ENCODE data around the gene FOXI1.

The FOXI1 gene

GRCh38 chr5:170075696-170076095 is 30.0 kb upstream of the FOXI1 start:
- no peak for ATAC-seq
- TF ChIP-seq GLIS3 (CRISPR knock-in tag; IDR thresholded peaks at IDR 0.05) (no peak), POU6F1 (CRISPR knock-in tag; IDR thresholded peaks at IDR 0.05; ENCODE audit: borderline replicate concordance, low read depth) (no peak), ISL1 (CRISPR knock-in tag; IDR thresholded peaks at IDR 0.05) (no peak), ZFP3 (CRISPR knock-in tag; IDR thresholded peaks at IDR 0.05) (no peak), OSR1 (CRISPR knock-in tag; IDR thresholded peaks at IDR 0.05) (no peak), ZNF70 (CRISPR knock-in tag; IDR thresholded peaks at IDR 0.05) (no peak), PPARA (CRISPR knock-in tag; IDR thresholded peaks at IDR 0.05; ENCODE audit: borderline replicate concordance) (no peak), CSDC2 (CRISPR knock-in tag; IDR thresholded peaks at IDR 0.05) (no peak), RARB (CRISPR knock-in tag; IDR thresholded peaks at IDR 0.05) (no peak)
- TF ChIP-seq, protein P1, sequence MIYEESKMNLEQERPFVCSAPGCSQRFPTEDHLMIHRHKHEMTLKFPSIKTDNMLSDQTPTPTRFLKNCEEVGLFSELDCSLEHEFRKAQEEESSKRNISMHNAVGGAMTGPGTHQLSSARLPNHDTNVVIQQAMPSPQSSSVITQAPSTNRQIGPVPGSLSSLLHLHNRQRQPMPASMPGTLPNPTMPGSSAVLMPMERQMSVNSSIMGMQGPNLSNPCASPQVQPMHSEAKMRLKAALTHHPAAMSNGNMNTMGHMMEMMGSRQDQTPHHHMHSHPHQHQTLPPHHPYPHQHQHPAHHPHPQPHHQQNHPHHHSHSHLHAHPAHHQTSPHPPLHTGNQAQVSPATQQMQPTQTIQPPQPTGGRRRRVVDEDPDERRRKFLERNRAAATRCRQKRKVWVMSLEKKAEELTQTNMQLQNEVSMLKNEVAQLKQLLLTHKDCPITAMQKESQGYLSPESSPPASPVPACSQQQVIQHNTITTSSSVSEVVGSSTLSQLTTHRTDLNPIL (CRISPR knock-in tag; IDR thresholded peaks at IDR 0.05; ENCODE audit: low read depth) = no peak
- TF ChIP-seq, protein P2, sequence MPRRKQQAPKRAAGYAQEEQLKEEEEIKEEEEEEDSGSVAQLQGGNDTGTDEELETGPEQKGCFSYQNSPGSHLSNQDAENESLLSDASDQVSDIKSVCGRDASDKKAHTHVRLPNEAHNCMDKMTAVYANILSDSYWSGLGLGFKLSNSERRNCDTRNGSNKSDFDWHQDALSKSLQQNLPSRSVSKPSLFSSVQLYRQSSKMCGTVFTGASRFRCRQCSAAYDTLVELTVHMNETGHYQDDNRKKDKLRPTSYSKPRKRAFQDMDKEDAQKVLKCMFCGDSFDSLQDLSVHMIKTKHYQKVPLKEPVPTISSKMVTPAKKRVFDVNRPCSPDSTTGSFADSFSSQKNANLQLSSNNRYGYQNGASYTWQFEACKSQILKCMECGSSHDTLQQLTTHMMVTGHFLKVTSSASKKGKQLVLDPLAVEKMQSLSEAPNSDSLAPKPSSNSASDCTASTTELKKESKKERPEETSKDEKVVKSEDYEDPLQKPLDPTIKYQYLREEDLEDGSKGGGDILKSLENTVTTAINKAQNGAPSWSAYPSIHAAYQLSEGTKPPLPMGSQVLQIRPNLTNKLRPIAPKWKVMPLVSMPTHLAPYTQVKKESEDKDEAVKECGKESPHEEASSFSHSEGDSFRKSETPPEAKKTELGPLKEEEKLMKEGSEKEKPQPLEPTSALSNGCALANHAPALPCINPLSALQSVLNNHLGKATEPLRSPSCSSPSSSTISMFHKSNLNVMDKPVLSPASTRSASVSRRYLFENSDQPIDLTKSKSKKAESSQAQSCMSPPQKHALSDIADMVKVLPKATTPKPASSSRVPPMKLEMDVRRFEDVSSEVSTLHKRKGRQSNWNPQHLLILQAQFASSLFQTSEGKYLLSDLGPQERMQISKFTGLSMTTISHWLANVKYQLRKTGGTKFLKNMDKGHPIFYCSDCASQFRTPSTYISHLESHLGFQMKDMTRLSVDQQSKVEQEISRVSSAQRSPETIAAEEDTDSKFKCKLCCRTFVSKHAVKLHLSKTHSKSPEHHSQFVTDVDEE (CRISPR knock-in tag; IDR thresholded peaks at IDR 0.05) = no peak
- TF ChIP-seq, protein P3, sequence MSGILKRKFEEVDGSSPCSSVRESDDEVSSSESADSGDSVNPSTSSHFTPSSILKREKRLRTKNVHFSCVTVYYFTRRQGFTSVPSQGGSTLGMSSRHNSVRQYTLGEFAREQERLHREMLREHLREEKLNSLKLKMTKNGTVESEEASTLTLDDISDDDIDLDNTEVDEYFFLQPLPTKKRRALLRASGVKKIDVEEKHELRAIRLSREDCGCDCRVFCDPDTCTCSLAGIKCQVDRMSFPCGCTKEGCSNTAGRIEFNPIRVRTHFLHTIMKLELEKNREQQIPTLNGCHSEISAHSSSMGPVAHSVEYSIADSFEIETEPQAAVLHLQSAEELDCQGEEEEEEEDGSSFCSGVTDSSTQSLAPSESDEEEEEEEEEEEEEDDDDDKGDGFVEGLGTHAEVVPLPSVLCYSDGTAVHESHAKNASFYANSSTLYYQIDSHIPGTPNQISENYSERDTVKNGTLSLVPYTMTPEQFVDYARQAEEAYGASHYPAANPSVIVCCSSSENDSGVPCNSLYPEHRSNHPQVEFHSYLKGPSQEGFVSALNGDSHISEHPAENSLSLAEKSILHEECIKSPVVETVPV (CRISPR knock-in tag; IDR thresholded peaks at IDR 0.05) = no peak

GRCh38 chr5:170076211-170076610 is 29.5 kb upstream of the FOXI1 start:
- TF ChIP-seq, protein P2 (CRISPR knock-in tag; IDR thresholded peaks at IDR 0.05) = no peak
- ATAC-seq = no peak

GRCh38 chr5:170076739-170077138 is 29.0 kb upstream of the FOXI1 start:
- no peak for ATAC-seq
- TF ChIP-seq ZFP3 (CRISPR knock-in tag; IDR thresholded peaks at IDR 0.05) (no peak), BACH2 (CRISPR knock-in tag; IDR thresholded peaks at IDR 0.05; ENCODE audit: borderline replicate concordance) (no peak), OSR1 (CRISPR knock-in tag; IDR thresholded peaks at IDR 0.05) (no peak), ZFP30 (CRISPR knock-in tag; IDR thresholded peaks at IDR 0.05) (no peak), CSDC2 (CRISPR knock-in tag; IDR thresholded peaks at IDR 0.05) (no peak), ZC3H10 (CRISPR knock-in tag; IDR thresholded peaks at IDR 0.05) (no peak), RARB (CRISPR knock-in tag; IDR thresholded peaks at IDR 0.05) (no peak), POU6F1 (CRISPR knock-in tag; IDR thresholded peaks at IDR 0.05; ENCODE audit: borderline replicate concordance, low read depth) (no peak)
- TF ChIP-seq, protein P4, sequence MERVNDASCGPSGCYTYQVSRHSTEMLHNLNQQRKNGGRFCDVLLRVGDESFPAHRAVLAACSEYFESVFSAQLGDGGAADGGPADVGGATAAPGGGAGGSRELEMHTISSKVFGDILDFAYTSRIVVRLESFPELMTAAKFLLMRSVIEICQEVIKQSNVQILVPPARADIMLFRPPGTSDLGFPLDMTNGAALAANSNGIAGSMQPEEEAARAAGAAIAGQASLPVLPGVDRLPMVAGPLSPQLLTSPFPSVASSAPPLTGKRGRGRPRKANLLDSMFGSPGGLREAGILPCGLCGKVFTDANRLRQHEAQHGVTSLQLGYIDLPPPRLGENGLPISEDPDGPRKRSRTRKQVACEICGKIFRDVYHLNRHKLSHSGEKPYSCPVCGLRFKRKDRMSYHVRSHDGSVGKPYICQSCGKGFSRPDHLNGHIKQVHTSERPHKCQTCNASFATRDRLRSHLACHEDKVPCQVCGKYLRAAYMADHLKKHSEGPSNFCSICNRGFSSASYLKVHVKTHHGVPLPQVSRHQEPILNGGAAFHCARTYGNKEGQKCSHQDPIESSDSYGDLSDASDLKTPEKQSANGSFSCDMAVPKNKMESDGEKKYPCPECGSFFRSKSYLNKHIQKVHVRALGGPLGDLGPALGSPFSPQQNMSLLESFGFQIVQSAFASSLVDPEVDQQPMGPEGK (CRISPR knock-in tag; IDR thresholded peaks at IDR 0.05; ENCODE audit: borderline replicate concordance) = no peak
